ENCODE data around the gene C1orf53. TPM values are rescaled to one million over a fixed set of nuclear protein-coding genes. Genes with fewer than 3 reads are reported as not detected.

The C1orf53 gene
- total RNA-seq, 1 donor from 2014 or later: 4.1 TPM

DNA sequence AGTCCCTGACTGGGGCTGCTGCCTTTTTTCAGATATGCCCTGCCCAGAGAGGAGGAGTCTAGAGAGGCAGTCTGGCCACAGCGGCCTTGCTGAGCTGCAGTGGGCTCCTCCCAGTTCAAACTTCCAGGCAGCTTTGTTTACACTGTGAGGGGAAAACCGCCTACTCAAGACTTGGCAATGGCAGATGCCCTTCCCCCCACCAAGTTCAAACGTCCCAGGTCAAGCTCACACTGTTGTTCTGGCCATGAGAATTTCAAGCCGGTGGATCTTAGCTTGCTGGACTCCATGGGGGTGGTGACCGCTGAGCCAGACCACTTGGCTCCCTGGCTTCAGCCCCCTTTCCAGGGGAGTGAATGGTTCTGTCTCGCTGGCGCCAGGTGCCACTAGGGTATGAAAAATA is 18.3 kb upstream of the C1orf53 start:
- DNase-seq (ENCODE audit: low spot score): no peak
- H3K4me3 Mint-ChIP-seq (ENCODE audit: unreplicated experiment): no peak overlapping the region
- no peak for TF ChIP-seq CTCF (IDR thresholded peaks at IDR 0.05)
- peaks cover 4% of the 10 kb centered on the region for H3K36me3 Mint-ChIP-seq (ENCODE audit: low read depth)
- H3K27ac Mint-ChIP-seq (ENCODE audit: unreplicated experiment): no peak overlapping the region
- H3K4me1 Mint-ChIP-seq (ENCODE audit: low read depth): no peaks in the 10 kb centered on the region
- H3K27me3 Mint-ChIP-seq (ENCODE audit: low read depth): peaks cover 16% of the 10 kb centered on the region
- H3K9me3 Mint-ChIP-seq (ENCODE audit: low read depth): peaks cover 8% of the 10 kb centered on the region

DNA sequence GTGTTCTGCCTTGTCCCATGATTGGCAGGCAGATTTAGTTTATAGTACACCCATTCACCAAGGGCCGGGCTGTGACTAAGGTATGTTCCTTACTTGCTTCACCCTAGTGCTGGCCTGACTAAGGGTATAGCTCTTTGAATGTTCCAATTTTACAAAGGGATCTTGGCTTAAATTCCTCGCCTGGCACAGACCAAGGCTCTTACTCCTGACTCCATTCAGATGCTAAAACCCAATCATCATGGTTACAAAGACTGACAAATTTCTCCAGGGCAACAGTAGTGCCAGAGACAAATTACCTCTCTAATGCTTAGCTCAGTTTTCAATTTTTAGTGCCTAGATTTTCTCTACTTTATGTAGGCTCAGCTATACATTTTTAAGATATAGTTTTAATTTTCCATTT is 11.5 kb upstream of the C1orf53 start:
- H3K4me1 Mint-ChIP-seq (ENCODE audit: low read depth): no peaks in the 10 kb centered on the region
- DNase-seq (ENCODE audit: low spot score): no peak
- no peaks in the 10 kb centered on the region for H3K36me3 Mint-ChIP-seq (ENCODE audit: low read depth)
- H3K27ac Mint-ChIP-seq (ENCODE audit: unreplicated experiment): no peak overlapping the region
- H3K27me3 Mint-ChIP-seq (ENCODE audit: low read depth): peaks cover 15% of the 10 kb centered on the region
- H3K9me3 Mint-ChIP-seq (ENCODE audit: low read depth): peaks cover 10% of the 10 kb centered on the region
- TF ChIP-seq CTCF (IDR thresholded peaks at IDR 0.05): no peak
- no peak overlapping the region for H3K4me3 Mint-ChIP-seq (ENCODE audit: unreplicated experiment)

GRCh38 chr1:197892684-197893083 is 9.7 kb upstream of the C1orf53 start:
- Mint-ChIP-seq H3K9me3 (ENCODE audit: low read depth) (peaks cover 9% of the 10 kb centered on the region), H3K27me3 (ENCODE audit: low read depth) (peaks cover 15% of the 10 kb centered on the region), H3K27ac (ENCODE audit: unreplicated experiment) (no peak overlapping the region), H3K4me1 (ENCODE audit: low read depth) (no peaks in the 10 kb centered on the region), H3K36me3 (ENCODE audit: low read depth) (no peaks in the 10 kb centered on the region), H3K4me3 (ENCODE audit: unreplicated experiment) (no peak overlapping the region)
- TF ChIP-seq CTCF (IDR thresholded peaks at IDR 0.05): no peak
- DNase-seq (ENCODE audit: low spot score): no peak

GRCh38 chr1:197896301-197896700 is 6.1 kb upstream of the C1orf53 start:
- Mint-ChIP-seq H3K27me3 (ENCODE audit: low read depth) (peaks cover 10% of the 10 kb centered on the region), H3K9me3 (ENCODE audit: low read depth) (peaks cover 5% of the 10 kb centered on the region), H3K4me1 (ENCODE audit: low read depth) (peaks cover 2% of the 10 kb centered on the region), H3K36me3 (ENCODE audit: low read depth) (no peaks in the 10 kb centered on the region), H3K4me3 (ENCODE audit: unreplicated experiment) (no peak overlapping the region), H3K27ac (ENCODE audit: unreplicated experiment) (no peak overlapping the region)
- no peak for TF ChIP-seq CTCF (IDR thresholded peaks at IDR 0.05)
- DNase-seq (ENCODE audit: low spot score): no peak

- H3K4me1 Mint-ChIP-seq (ENCODE audit: low read depth): peaks cover 18% of the 10 kb centered on the region
- no peak for TF ChIP-seq CTCF (IDR thresholded peaks at IDR 0.05)
- no peak overlapping the region for H3K27ac Mint-ChIP-seq (ENCODE audit: unreplicated experiment)
- no peak for DNase-seq (ENCODE audit: low spot score)
- H3K9me3 Mint-ChIP-seq (ENCODE audit: low read depth): peaks cover 5% of the 10 kb centered on the region
- H3K36me3 Mint-ChIP-seq (ENCODE audit: low read depth): no peaks in the 10 kb centered on the region
- no peak overlapping the region for H3K4me3 Mint-ChIP-seq (ENCODE audit: unreplicated experiment)
- H3K27me3 Mint-ChIP-seq (ENCODE audit: low read depth): peaks cover 10% of the 10 kb centered on the region
Observed at GRCh38 chr1:197899037-197899436, 3.4 kb upstream of the C1orf53 start.
